Activated T-helper 17 cell treated with anti-CD3 and anti-CD28 coated beads, Interleukin-2, amount 50 U/mL, for 72 hours (primary cell): ENCODE measurements around the gene ZNF547. TPM values are rescaled to one million over a fixed set of nuclear protein-coding genes. Genes with fewer than 3 reads are reported as not detected.

Experiments
- ATAC-seq: fragments of 150-1000 bp; cut with Tn5 transposase; replicated peaks from 2 replicates; pipeline ENCODE4 v1.10.0; 2021; ENCODE audit warnings: mild to moderate bottlenecking, moderate library complexity
- H3K27ac Mint-ChIP-seq: one replicate; pipeline ENCODE4 v1.8.0; 2022; ENCODE audit warnings: mixed read lengths
- H3K27me3 Mint-ChIP-seq: one replicate; pipeline ENCODE4 v1.8.0; 2022; ENCODE audit warnings: mixed read lengths
- H3K36me3 Mint-ChIP-seq: one replicate; pipeline ENCODE4 v1.8.0; 2022; ENCODE audit warnings: low read depth, mild to moderate bottlenecking, mixed read lengths
- H3K4me1 Mint-ChIP-seq: one replicate; pipeline ENCODE4 v1.8.0; 2022; ENCODE audit warnings: mixed read lengths
- H3K4me3 Mint-ChIP-seq: one replicate; pipeline ENCODE4 v1.8.0; 2022; ENCODE audit warnings: mild to moderate bottlenecking, mixed read lengths
- H3K9me3 Mint-ChIP-seq: one replicate; pipeline ENCODE4 v1.8.0; 2022; ENCODE audit warnings: mixed read lengths
- total RNA-seq, 2 donors: library from RNA; stranded (reverse); gene quantifications; one replicate each; pipeline ENCODE4 v1.2.3, GENCODE V29; 2022

ZNF547 gene
- 1 to 10 TPM; 2.7 to 5.4 TPM for total RNA-seq

- ATAC-seq: peak; percentile 97
- Mint-ChIP-seq H3K9me3 (peaks cover 11% of the 10 kb centered on the region), H3K27ac (peak within 1 kb of the TSS; percentile 96)
These were observed at the start of gene ZNF547, which contains the start of gene TRAPPC2B for GRCh38 chr19:57362997-57363687. Gene ZNF547, plus strand, starts transcription at chr19:57363551. Its CDS starts 5,005 bp downstream, at chr19:57368556. Gene TRAPPC2B, plus strand, starts transcription at chr19:57363551. Its CDS starts 1,283 bp downstream, at chr19:57364834.

DNA sequence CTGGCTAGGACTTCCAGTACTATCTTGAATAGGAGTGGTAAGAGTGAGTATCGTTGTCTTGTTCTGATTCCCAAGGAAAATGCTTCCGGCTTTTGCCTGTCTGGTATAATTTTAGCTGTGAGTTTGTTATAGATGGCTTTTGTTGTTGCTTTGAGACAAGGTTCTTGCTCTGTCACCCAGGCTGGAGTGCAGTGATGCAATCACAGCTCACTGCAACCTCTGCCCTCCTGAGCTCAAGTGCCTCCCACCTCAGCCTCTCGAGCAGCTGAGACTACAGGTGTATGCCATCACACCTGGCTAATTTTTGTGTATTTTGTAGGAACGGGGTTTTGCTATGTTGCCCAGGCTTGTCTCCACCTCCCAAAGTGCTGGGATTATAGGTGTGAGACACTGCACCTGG, 49.2 kb upstream of the ZNF547 start:
- ATAC-seq: no peak
- Mint-ChIP-seq H3K4me1 (no peaks in the 10 kb centered on the region), H3K4me3 (no peak overlapping the region), H3K27me3 (peaks cover 23% of the 10 kb centered on the region), H3K27ac (no peak overlapping the region), H3K9me3 (peaks cover 10% of the 10 kb centered on the region), H3K36me3 (no peaks in the 10 kb centered on the region)

More at GRCh38 chr19:57362997-57363687, at the start of gene ZNF547, which contains the start of gene TRAPPC2B:
- H3K36me3 Mint-ChIP-seq: peaks cover 22% of the 10 kb centered on the region
- H3K4me1 Mint-ChIP-seq: peaks cover 18% of the 10 kb centered on the region
- peak within 1 kb of the TSS; percentile 82 for H3K4me3 Mint-ChIP-seq
- H3K27me3 Mint-ChIP-seq: no peaks in the 10 kb centered on the region

DNA sequence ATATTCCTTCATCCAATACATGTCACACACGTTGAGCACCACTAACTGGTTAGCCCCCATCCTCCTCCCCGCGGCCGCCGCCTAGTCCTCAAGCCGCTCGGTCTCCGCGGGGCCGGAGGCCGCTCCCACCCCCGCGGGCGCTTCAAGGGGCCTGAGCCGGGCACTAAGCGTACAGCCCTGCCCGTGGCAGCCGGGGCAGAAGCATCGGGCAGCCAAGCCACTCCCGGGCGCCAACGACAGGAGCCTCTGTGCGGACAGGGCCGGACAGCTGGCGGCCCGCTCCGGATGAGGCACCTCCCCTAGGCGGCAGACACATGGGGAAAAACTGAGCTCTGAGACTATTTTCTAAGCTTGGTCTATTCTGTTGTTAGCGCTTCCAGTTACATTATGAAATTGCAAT, 45.8 kb upstream of the ZNF547 start:
- ATAC-seq: no peak

GRCh38 chr19:57319869-57320179, 43.5 kb upstream of the ZNF547 start:
- H3K4me3 Mint-ChIP-seq: peak overlapping the region; percentile 94
- peak; percentile 1 for ATAC-seq
- H3K4me1 Mint-ChIP-seq: peaks cover 12% of the 10 kb centered on the region
- peaks cover 23% of the 10 kb centered on the region for H3K27me3 Mint-ChIP-seq
- peaks cover 10% of the 10 kb centered on the region for H3K9me3 Mint-ChIP-seq
- H3K27ac Mint-ChIP-seq: peak overlapping the region; percentile 94
- peaks cover 25% of the 10 kb centered on the region for H3K36me3 Mint-ChIP-seq

More for the DNA sequence above, 45.8 kb upstream of the ZNF547 start:
- Mint-ChIP-seq H3K27me3 (peaks cover 23% of the 10 kb centered on the region), H3K4me3 (no peak overlapping the region), H3K36me3 (peaks cover 2% of the 10 kb centered on the region), H3K4me1 (peaks cover 8% of the 10 kb centered on the region), H3K9me3 (peaks cover 5% of the 10 kb centered on the region), H3K27ac (no peak overlapping the region)

GRCh38 chr19:57320180-57321084, 42.9 kb upstream of the ZNF547 start, which contains the start of gene ZNF543:
Gene ZNF543, plus strand, starts transcription at chr19:57320472. Its CDS starts 382 bp downstream, at chr19:57320854.
- H3K36me3 Mint-ChIP-seq: peaks cover 31% of the 10 kb centered on the region

DNA sequence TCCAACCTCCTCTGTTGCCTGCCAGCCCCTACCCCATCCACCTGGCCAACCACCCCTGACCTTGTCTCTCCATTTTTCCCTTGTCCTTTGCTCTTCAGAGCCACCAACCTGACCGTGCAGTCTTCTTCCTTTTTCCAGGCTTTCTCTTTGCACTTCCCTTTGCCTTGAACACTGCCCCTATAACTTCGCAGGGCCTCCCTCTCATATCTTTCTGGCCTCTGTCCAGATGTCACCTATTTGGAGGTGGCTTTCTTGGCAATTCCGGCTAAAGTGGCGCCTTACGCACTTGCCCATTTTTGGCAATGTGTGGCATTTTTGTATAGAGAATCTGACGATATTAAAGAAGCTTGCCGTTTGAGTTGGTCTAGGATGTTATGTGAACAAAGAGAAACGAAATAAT, 42.2 kb upstream of the ZNF547 start:
- peaks cover 10% of the 10 kb centered on the region for H3K9me3 Mint-ChIP-seq
- H3K4me1 Mint-ChIP-seq: peaks cover 12% of the 10 kb centered on the region
- H3K4me3 Mint-ChIP-seq: peak overlapping the region; percentile 94
- H3K27ac Mint-ChIP-seq: peak overlapping the region; percentile 94
- peaks cover 13% of the 10 kb centered on the region for H3K27me3 Mint-ChIP-seq
- ATAC-seq: no peak
- H3K36me3 Mint-ChIP-seq: peaks cover 38% of the 10 kb centered on the region

More at GRCh38 chr19:57320180-57321084, 42.9 kb upstream of the ZNF547 start, which contains the start of gene ZNF543:
- Mint-ChIP-seq H3K4me1 (peaks cover 12% of the 10 kb centered on the region), H3K27ac (peak within 1 kb of the TSS; percentile 94), H3K27me3 (peaks cover 20% of the 10 kb centered on the region), H3K4me3 (peak within 1 kb of the TSS; percentile 94), H3K9me3 (peaks cover 13% of the 10 kb centered on the region)
- peak; percentile 100 for ATAC-seq

DNA sequence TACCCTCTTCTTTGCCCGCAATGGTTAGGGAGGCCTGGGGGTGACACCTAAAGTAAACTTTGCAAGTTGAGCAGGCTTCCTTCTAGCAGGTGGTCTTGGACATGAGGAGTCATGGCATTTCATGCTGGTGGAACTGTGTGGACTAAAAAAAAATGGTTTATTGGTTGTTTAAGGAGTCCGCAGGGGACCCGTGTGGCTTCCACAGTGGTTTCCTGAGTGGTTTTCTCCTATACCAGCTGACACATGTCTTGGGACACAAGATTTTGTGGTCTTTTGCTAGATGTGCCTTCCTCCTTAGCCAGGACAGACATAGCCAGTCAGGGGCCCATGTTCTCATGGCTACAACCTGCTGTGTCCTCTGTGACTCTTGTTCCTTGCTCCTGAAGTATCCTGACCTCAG, 41.6 kb upstream of the ZNF547 start:
- H3K9me3 Mint-ChIP-seq: peaks cover 8% of the 10 kb centered on the region
- peaks cover 12% of the 10 kb centered on the region for H3K4me1 Mint-ChIP-seq
- peaks cover 44% of the 10 kb centered on the region for H3K36me3 Mint-ChIP-seq
- peaks cover 9% of the 10 kb centered on the region for H3K27me3 Mint-ChIP-seq
- no peak for ATAC-seq
- H3K27ac Mint-ChIP-seq: peak overlapping the region; percentile 25
- H3K4me3 Mint-ChIP-seq: peak overlapping the region; percentile 94

GRCh38 chr19:57324992-57325391, 38.4 kb upstream of the ZNF547 start:
- Mint-ChIP-seq H3K27ac (no peak overlapping the region), H3K27me3 (no peaks in the 10 kb centered on the region), H3K9me3 (peaks cover 18% of the 10 kb centered on the region), H3K4me3 (no peak overlapping the region), H3K36me3 (peaks cover 76% of the 10 kb centered on the region), H3K4me1 (peaks cover 12% of the 10 kb centered on the region)
- no peak for ATAC-seq

- Mint-ChIP-seq H3K27ac (no peak overlapping the region), H3K27me3 (no peaks in the 10 kb centered on the region), H3K9me3 (peaks cover 14% of the 10 kb centered on the region), H3K4me1 (no peaks in the 10 kb centered on the region), H3K36me3 (peaks cover 73% of the 10 kb centered on the region), H3K4me3 (no peak overlapping the region)
- ATAC-seq: no peak
These were observed 35.4 kb upstream of the ZNF547 start for GRCh38 chr19:57327993-57328392.

- Mint-ChIP-seq H3K27me3 (no peaks in the 10 kb centered on the region), H3K4me3 (no peak overlapping the region), H3K27ac (no peak overlapping the region), H3K36me3 (peaks cover 11% of the 10 kb centered on the region), H3K4me1 (no peaks in the 10 kb centered on the region), H3K9me3 (peaks cover 4% of the 10 kb centered on the region)
- ATAC-seq: no peak
These were observed 29.2 kb upstream of the ZNF547 start for GRCh38 chr19:57334191-57334590.

- Mint-ChIP-seq H3K4me3 (no peak overlapping the region), H3K9me3 (peaks cover 9% of the 10 kb centered on the region), H3K27me3 (no peaks in the 10 kb centered on the region), H3K36me3 (no peaks in the 10 kb centered on the region), H3K4me1 (no peaks in the 10 kb centered on the region), H3K27ac (no peak overlapping the region)
- no peak for ATAC-seq
These were observed 24.5 kb upstream of the ZNF547 start for GRCh38 chr19:57338877-57339276.

DNA sequence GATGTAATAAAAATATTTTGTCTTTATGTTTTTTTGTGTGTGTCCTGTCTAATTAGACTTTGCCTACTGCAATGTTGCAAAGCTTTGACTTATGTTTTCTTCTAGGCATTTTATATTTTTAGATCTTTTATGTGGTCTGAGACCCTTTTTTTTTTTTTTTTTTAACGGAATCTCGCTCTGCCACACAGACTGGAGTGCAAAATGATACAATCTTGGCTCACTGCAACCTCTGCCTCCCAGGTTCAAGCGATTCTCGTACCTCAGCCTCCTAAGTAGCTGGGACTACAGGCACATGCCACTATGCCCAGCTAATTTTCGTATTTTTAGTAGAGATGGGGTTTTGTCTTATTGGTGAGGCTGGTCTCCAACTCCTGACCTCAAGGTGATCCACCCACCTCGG, 20.8 kb upstream of the ZNF547 start:
- Mint-ChIP-seq H3K36me3 (no peaks in the 10 kb centered on the region), H3K9me3 (peaks cover 5% of the 10 kb centered on the region), H3K27ac (no peak overlapping the region), H3K27me3 (peaks cover 4% of the 10 kb centered on the region), H3K4me3 (no peak overlapping the region), H3K4me1 (no peaks in the 10 kb centered on the region)
- ATAC-seq: no peak

- Mint-ChIP-seq H3K9me3 (peaks cover 7% of the 10 kb centered on the region), H3K27ac (no peak overlapping the region), H3K27me3 (peaks cover 4% of the 10 kb centered on the region), H3K4me1 (peaks cover 23% of the 10 kb centered on the region), H3K4me3 (no peak overlapping the region), H3K36me3 (peaks cover 24% of the 10 kb centered on the region)
- no peak for ATAC-seq
These were observed 15.2 kb upstream of the ZNF547 start for GRCh38 chr19:57348136-57348535.

DNA sequence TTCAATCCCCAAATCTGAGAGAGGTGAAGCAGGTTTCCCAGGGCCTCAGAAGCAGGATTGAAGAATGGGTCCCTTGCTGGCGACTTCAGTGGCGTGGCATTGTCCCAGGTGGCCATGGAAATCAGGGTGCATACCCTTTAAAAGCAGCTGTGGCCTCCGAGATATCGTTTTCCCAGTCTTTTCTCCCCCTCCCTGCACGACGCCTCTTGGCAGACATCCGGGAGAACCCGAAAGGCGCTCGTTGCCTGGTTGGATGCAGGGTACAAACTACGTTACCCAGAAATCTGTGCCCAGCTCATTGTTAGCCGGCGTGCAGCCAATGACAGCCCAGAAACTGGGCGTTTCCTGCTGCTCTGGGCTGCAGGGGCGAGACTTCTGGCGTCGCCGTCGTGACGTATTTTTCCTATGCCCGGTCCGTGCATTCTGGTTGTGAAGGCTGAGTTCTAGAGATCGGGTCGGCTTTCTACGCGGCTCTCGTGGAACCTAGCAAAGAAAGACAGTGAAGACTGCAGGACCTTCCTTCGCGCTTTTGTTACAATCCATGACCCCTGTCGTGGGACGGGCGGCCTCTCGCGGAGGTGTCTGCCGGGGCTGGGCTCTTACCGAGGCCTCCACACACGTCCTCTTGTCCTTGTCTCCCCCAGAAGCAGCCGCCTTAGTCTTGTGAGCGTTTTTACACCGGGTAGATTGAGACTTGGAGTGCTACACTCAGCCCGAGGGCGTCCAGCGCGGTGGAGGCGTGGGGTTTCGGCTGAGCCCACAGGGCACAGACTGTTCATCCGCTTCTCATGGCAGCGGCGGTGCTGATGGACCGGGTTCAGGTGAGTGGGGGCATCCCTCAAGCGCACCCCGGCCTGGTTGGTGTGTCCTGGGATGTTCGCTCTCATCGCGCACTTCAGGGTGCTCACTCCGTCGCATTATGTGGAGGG, 12.2 kb upstream of the ZNF547 start, which contains the start of gene ZNF304:
ZNF304 (plus strand) TSS at position 395 of the 929 bp plus-strand sequence; CDS start at position 789, 394 bp downstream.
- Mint-ChIP-seq H3K27me3 (peaks cover 4% of the 10 kb centered on the region), H3K4me3 (peak within 1 kb of the TSS; percentile 98), H3K36me3 (peaks cover 54% of the 10 kb centered on the region), H3K9me3 (peaks cover 22% of the 10 kb centered on the region), H3K4me1 (peaks cover 31% of the 10 kb centered on the region), H3K27ac (peak within 1 kb of the TSS; percentile 97)
- ATAC-seq: peak; percentile 100
